Left ventricle myocardium inferior (tissue), 1 donor: Measurements from ENCODE around the gene ANKDD1B. TPM values are rescaled to one million over a fixed set of nuclear protein-coding genes. Genes with fewer than 3 reads are reported as not detected.
A peak's percentile ranks its signal among the peaks of the same experiment; 100 is the strongest.

Experiments
- DNase-seq: peaks from one replicate; pipeline ENCODE4 v3.0.0-alpha.2; 2020
- H3K27ac ChIP-seq: fragments of 200-600 bp; replicated peaks from 2 replicates; pipeline ENCODE4 v1.8.0; 2021
- H3K27me3 ChIP-seq: fragments of 200-600 bp; 2 replicates; pipeline ENCODE4 v1.8.0; 2021; ENCODE audit warnings: low read depth
- H3K36me3 ChIP-seq: fragments of 200-600 bp; 2 replicates; pipeline ENCODE4 v1.8.0; 2021
- H3K4me1 ChIP-seq: fragments of 200-600 bp; 2 replicates; pipeline ENCODE4 v1.8.0; 2021
- H3K4me3 ChIP-seq: fragments of 200-600 bp; 2 replicates; pipeline ENCODE4 v1.8.0; 2021; ENCODE audit warnings: mild to moderate bottlenecking, moderate library complexity
- H3K9me3 ChIP-seq: fragments of 200-600 bp; replicated peaks from 2 replicates; pipeline ENCODE4 v1.8.0; 2021
- CTCF ChIP-seq: fragments of 200-600 bp; IDR thresholded peaks from 2 replicates; pipeline ENCODE4 v1.8.0; 2021; ENCODE audit warnings: antibody characterized with exemption, mild to moderate bottlenecking, borderline replicate concordance
- intact Hi-C: fragments of 100-400 bp; cut with micrococcal nuclease; formaldehyde crosslinking; loops from one replicate; pipeline ENCODE4 v1.11.0; 2022
- total RNA-seq: library from RNA; stranded (reverse); fragmentation: NEBNext Ultra II Directional; extraction: Animal tissue kit (Norgen Biotek cat#: 25700); gene quantifications from one replicate; pipeline ENCODE4 v1.2.1, GENCODE V29; 2021
- donor health status: DM: no; HTN: yes; CAD: no; lungs with severe emphysema.

The ANKDD1B gene
- total RNA-seq, 1 donor from 2014 or later, result 0.27 TPM

- TF ChIP-seq CTCF, result no peak
- intact Hi-C loops, result no loop called here
- Histone ChIP-seq H3K9me3 (no peaks in the 10 kb centered on the region), H3K4me1 (peaks cover 18% of the 10 kb centered on the region), H3K4me3 (peak overlapping the region; percentile 95), H3K27me3 (no peaks in the 10 kb centered on the region), H3K36me3 (peaks cover 4% of the 10 kb centered on the region), H3K27ac (peak overlapping the region; percentile 91)
- DNase-seq, result no peak
These were observed 105.4 kb downstream of the ANKDD1B start for GRCh38 chr5:75716715-75717081.

GRCh38 chr5:75717082-75717922 lies 106.0 kb downstream of the ANKDD1B start, which contains the start of gene POC5:
TSS of gene POC5 (minus strand) at chr5:75717437. CDS start at chr5:75712937, 4,500 bp downstream.
- intact Hi-C loops, result no loop called here

GRCh38 chr5:75720882-75721281 lies 109.6 kb downstream of the ANKDD1B start:
- Histone ChIP-seq H3K36me3 (no peaks in the 10 kb centered on the region), H3K27me3 (no peaks in the 10 kb centered on the region), H3K9me3 (no peaks in the 10 kb centered on the region), H3K4me1 (peaks cover 14% of the 10 kb centered on the region), H3K4me3 (no peak overlapping the region), H3K27ac (no peak overlapping the region)
- DNase-seq, result no peak
- intact Hi-C loops, result no loop called here
- TF ChIP-seq CTCF, result no peak

More at GRCh38 chr5:75717082-75717922, 106.0 kb downstream of the ANKDD1B start, which contains the start of gene POC5:
- peaks cover 18% of the 10 kb centered on the region for H3K4me1 ChIP-seq
- DNase-seq, result peak; percentile 97
- H3K4me3 ChIP-seq, result peak within 1 kb of the TSS; percentile 95
- H3K27me3 ChIP-seq, result no peaks in the 10 kb centered on the region
- H3K27ac ChIP-seq, result peak within 1 kb of the TSS; percentile 91
- H3K9me3 ChIP-seq, result no peaks in the 10 kb centered on the region
- TF ChIP-seq CTCF, result no peak
- H3K36me3 ChIP-seq, result peaks cover 4% of the 10 kb centered on the region

Other genes starting within 250 kb of the ANKDD1B start
- 28.8 TPM for gene CERT1, start 99.8 kb upstream of the ANKDD1B start, total RNA-seq
- gene POLK, start 99.6 kb upstream of the ANKDD1B start, total RNA-seq, result 21.1 TPM
- gene POC5, start 106.0 kb downstream of the ANKDD1B start, total RNA-seq, result 2.7 TPM